RPMI8226 (cell line): ENCODE data around the gene ACTRT3.

Experiments used
- DNase-seq: peaks from one replicate; pipeline ENCODE4 v3.0.0-alpha.2; 2015

Gene ACTRT3

GRCh38 chr3:169769287-169770181 lies at the start of gene ACTRT3:
TSS of gene ACTRT3 (minus strand) at chr3:169769561. CDS start at chr3:169769520, 41 bp downstream.
- DNase-seq = peak; percentile 87

- no peak for DNase-seq
These were observed 49.0 kb upstream of the ACTRT3 start for GRCh38 chr3:169818316-169818715.

GRCh38 chr3:169815590-169816150 lies 46.3 kb upstream of the ACTRT3 start:
- DNase-seq = no peak

DNA sequence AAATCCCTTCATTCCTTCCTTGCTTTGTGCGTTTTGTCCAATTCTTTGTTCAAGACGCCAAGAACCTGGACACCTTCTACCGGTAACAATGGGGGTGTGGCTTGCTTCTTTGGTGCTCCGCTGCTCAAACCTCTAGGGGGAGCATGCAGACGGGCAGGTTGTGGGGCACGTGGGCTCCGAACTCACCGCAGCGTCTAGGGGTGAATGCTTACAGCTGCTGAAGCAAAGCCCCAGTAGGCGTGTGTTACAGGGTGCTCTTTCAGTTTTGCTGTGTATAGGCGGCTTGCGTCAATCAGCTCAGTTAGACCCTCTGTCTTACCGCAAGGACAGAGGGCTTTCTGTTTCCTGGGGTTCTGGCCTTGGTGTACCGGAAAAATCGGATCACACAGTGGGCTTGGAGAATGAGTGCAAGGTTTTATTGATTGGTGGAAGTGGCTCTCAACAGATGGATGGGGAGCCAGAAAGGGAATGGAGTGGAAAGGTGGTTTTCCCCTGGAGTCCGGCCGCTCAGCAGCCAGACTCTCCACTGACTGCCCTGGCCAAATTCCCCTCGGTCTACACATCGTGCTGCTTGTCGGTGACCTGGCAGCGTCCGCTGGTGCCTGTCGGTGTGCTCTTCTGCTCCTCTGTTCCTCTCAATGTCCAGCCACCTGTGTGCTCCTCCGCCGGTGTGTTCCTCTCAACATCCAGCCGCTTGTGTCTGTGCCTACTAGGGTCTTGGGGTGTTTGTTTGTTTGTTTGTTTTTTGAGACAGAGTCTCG lies 44.6 kb upstream of the ACTRT3 start:
- peak; percentile 91 for DNase-seq

- DNase-seq = no peak
These were observed 43.9 kb upstream of the ACTRT3 start for GRCh38 chr3:169813278-169813677.

GRCh38 chr3:169812332-169813235 lies 43.2 kb upstream of the ACTRT3 start, which contains the start of the genes LRRC34 and LRRIQ4:
TSS of gene LRRC34 (minus strand) at chr3:169812904. CDS start at chr3:169812548, 356 bp downstream.
TSS of gene LRRIQ4 (plus strand) at chr3:169812870. CDS start at chr3:169821922, 9,052 bp downstream.
- peak; percentile 91 for DNase-seq

- no peak for DNase-seq
These were observed 42.4 kb upstream of the ACTRT3 start for GRCh38 chr3:169811631-169812331.

GRCh38 chr3:169809230-169809795 lies 40.0 kb upstream of the ACTRT3 start:
- no peak for DNase-seq

- DNase-seq = no peak
These were observed 35.3 kb upstream of the ACTRT3 start for GRCh38 chr3:169804681-169805080.

DNA sequence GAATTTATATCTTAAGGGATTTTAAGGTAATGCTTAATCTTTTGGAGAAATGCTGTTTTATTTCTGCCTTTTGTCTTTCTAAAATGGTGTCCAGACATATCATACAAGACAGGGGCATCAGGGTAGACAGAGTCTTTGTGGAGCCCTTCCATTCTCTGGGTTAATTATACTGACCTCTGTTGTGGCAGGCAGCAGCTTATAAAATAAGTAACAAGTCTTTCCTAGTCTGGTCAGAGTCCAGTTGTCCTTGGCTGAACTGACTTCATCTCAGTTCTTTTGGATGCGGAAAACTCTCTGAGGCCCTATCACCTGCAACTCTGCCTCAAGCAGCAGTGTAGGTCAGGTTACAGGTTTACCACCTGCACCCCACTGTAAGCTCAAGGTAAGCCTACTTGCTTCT lies 23.0 kb upstream of the ACTRT3 start:
- no peak for DNase-seq

- DNase-seq = no peak
These were observed 21.5 kb upstream of the ACTRT3 start for GRCh38 chr3:169790687-169791429.

DNA sequence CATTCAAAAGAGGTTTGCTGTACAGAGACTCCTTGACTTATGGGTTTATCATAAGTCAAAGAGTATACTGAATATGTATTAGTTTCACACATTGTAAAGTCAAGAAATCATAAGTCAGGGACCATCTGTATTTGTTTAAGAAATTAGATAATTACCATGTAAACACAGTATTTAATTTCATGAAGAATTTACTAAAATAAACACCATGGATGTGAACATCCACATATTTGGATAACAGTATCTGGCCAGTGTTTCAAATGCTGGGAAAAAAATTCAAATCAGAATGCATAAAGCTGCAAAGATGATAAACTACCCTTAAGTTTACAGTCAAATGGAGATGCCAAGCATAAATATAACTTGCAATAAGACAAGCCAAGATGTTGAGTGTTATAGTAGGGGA lies 20.9 kb upstream of the ACTRT3 start:
- DNase-seq = no peak

- no peak for DNase-seq
These were observed 18.4 kb upstream of the ACTRT3 start for GRCh38 chr3:169787791-169788190.

DNA sequence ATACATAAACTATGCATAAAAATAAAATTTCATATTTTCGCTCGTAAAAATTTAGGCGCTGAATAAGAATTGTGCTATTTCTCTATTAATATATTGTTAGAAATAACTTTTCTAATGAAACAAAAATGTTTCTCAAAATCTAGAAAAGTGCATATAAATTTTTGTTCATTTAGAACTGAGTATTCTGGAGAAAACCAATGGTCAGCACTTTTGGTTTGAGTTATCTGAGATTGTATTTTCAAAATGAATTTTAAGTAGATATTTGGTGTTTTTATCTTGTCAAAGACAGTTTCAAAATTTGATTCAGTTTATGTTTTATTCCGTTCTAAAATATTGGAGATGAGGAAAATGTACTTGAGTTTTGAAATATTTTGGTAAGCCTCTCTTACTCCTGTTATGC lies 17.8 kb upstream of the ACTRT3 start:
- no peak for DNase-seq

DNA sequence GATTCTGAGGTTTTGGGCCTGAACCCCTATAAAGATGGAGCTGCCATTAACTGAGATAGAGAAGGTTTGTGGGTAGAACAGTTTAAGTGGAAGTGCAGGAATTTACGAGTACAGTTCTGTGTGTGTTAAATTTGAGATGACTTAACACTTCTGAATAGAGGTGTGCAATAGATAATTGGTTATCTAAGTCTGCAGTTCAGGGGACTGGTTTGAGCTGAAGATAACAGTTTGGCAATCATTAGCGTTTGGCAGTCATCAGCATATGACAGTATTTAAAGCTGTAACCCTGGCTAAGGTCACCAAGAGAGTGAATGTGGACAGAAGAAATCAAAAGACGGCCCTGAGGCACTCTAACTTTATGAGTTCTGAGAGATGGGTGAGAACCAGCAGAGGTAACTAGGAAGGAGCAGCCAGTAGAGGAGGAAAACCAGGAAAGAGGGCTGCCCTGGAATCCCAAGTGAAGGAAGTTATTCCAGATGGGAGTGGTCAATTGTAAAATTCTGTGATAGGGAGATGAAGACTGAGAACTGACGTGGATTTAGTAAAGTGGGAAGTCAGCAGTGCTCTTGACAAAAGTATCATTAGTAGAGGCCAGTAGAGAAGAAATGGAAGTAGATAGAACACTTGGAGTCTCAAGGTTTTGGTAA lies 12.0 kb upstream of the ACTRT3 start:
- no peak for DNase-seq

- DNase-seq = no peak
These were observed 11.4 kb upstream of the ACTRT3 start for GRCh38 chr3:169780742-169781141.

- DNase-seq = no peak
These were observed 8.5 kb upstream of the ACTRT3 start for GRCh38 chr3:169777822-169778221.

- DNase-seq = no peak
These were observed 4.8 kb upstream of the ACTRT3 start for GRCh38 chr3:169774186-169774585.

- peak; percentile 98 for DNase-seq
These were observed 3.8 kb upstream of the ACTRT3 start, which contains the start of gene MYNN for GRCh38 chr3:169772897-169773816. TSS of gene MYNN (plus strand) at chr3:169773396. CDS start at chr3:169774296, 900 bp downstream.
